Rectal smooth muscle tissue (tissue), 1 donor: ENCODE measurements around the gene ATAD3A.
"Not testable (repeated sequence)": the region's sequence is repeated elsewhere in the genome, so short reads cannot be mapped to it uniquely, and the experiment has no call there.

Experiments used
- H3K27ac ChIP-seq: one replicate; pipeline ENCODE4 v1.7.0; 2013; ENCODE audit warnings: low read depth, low read length, inconsistent platforms
- H3K27me3 ChIP-seq: one replicate; pipeline ENCODE4 v1.7.0; 2013; ENCODE audit warnings: low read length; ENCODE audit not compliant: control insufficient read depth, insufficient read depth
- H3K36me3 ChIP-seq: one replicate; pipeline ENCODE4 v1.7.0; 2013; ENCODE audit warnings: low read length; ENCODE audit not compliant: control insufficient read depth, insufficient read depth
- H3K4me1 ChIP-seq: one replicate; pipeline ENCODE4 v1.7.0; 2013; ENCODE audit warnings: low read length; ENCODE audit not compliant: control insufficient read depth, insufficient read depth
- H3K4me3 ChIP-seq: one replicate; pipeline ENCODE4 v1.7.0; 2013; ENCODE audit warnings: low read length
- H3K9ac ChIP-seq: one replicate; pipeline ENCODE4 v1.7.0; 2013; ENCODE audit warnings: low read length

Gene ATAD3A

DNA sequence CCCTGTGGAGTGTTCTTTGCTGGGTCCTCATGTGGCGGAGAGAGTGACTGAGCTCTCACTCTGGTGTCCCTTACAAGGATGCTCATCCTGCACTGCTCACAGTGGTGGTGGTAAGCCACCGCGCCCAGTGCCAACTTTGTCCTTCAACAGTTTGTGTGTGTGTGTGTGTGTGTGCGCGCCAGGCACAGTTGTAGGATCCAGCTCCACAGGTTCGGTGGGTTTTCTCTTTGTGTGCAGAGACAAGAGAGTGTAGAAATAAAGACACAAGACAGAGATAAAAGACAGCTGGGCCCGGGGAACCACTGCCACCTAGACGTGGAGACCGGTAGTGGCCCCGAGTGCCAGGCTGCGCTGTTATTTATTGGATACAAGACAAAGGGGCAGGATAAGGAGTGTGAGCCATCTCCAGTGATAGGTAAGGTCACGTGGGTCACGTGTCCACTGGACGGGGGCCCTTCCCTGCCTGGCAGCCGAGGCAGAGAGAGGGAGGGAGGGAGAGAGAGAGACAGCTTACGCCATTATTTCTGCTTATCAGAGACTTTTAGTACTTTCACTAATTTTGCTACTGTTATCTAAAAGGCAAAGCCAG, 7.1 kb upstream of the ATAD3A start:
- not testable (repeated sequence) for H3K4me1 ChIP-seq, H3K27me3 ChIP-seq, H3K36me3 ChIP-seq, H3K9ac ChIP-seq, H3K4me3 ChIP-seq
- H3K27ac ChIP-seq = peak overlapping the region; percentile 51

DNA sequence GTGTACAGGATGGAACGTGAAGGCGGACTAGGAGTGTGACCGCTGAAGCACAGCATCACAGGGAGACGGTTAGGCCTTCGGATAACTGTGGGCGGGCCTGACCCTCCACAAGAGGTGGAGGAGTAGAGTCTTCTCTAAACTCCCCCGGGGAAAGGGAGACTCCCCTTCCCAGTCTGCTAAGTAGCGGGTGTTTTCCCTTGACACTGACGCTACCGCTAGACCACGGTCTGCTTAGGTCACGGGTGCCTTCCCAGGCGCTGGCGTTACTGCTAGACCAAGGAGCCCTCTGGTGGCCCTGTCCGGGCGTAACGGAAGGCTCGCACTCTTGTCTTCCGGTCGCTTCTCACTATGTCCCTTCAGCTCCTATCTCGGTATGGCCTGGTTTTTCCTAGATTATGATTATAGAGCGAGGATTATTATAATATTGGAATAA, 6.6 kb upstream of the ATAD3A start:
- H3K9ac ChIP-seq, H3K4me1 ChIP-seq, H3K4me3 ChIP-seq, H3K36me3 ChIP-seq, H3K27me3 ChIP-seq: not testable (repeated sequence)
- peak overlapping the region; percentile 51 for H3K27ac ChIP-seq

GRCh38 chr1:1505801-1506200, 6.2 kb upstream of the ATAD3A start:
- H3K9ac ChIP-seq, H3K27me3 ChIP-seq, H3K4me1 ChIP-seq, H3K36me3 ChIP-seq, H3K4me3 ChIP-seq: not testable (repeated sequence)
- H3K27ac ChIP-seq = peak overlapping the region; percentile 51

DNA sequence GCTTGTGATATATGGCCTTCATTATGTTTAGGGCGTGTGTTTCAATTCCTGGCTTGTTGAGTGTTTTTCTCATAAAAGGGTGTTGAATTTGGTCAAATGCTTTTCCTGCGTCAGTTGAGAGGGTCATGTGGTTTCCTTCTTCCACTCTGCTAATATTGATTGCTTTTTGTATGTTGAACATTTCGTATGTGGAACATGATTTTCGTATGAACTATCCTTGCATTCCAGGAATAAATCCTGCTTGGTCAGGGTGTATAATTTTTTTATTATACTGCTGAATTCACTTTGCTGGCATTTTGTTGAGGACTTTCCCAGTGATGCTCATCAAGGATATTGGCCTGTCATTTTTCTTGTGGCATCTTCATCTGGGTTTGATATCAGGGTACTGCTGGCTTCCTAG, 4.7 kb upstream of the ATAD3A start:
- Histone ChIP-seq H3K9ac (no peak overlapping the region), H3K4me3 (no peak overlapping the region), H3K27me3 (no peaks in the 10 kb centered on the region), H3K4me1 (peaks cover 3% of the 10 kb centered on the region), H3K27ac (no peak overlapping the region), H3K36me3 (no peaks in the 10 kb centered on the region)

DNA sequence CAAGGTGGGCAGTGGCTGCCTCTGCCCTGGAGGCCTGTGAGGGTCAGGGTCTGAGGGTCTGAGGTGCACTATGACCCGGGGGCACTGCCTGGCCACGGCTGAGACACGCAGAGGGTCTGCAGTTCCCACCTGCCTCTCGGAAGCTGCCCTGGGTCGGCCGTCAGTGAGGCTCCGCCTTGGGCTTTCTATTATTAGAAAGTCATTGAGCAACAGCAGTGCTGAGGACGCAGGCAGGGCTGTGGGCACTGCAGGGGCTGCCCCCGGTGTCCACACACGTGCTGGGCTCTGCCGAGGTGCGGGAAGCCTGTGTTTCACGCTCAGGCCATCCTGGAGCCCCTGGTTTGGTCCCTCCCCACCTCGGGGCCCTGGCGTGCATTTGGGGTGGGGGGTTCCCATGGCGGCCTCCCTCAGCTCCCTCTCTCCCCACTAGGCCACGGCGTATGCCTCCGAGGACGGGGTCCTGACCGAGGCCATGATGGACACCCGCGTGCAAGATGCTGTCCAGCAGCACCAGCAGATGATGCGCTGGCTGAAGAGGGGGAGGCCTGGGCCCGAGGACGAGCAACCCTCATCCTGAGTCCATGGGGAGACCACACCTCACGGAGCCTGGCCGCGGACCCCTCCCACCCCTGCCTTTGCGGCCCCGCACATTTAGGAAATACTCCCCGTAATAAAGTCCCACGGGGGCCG, 3.0 kb upstream of the ATAD3A start:
- H3K4me3 ChIP-seq, H3K27ac ChIP-seq, H3K4me1 ChIP-seq, H3K9ac ChIP-seq, H3K36me3 ChIP-seq, H3K27me3 ChIP-seq: not testable (repeated sequence)

- not testable (repeated sequence) for H3K4me3 ChIP-seq, H3K4me1 ChIP-seq, H3K27me3 ChIP-seq, H3K9ac ChIP-seq, H3K27ac ChIP-seq, H3K36me3 ChIP-seq
Observed at GRCh38 chr1:1509465-1509850, 2.5 kb upstream of the ATAD3A start.

DNA sequence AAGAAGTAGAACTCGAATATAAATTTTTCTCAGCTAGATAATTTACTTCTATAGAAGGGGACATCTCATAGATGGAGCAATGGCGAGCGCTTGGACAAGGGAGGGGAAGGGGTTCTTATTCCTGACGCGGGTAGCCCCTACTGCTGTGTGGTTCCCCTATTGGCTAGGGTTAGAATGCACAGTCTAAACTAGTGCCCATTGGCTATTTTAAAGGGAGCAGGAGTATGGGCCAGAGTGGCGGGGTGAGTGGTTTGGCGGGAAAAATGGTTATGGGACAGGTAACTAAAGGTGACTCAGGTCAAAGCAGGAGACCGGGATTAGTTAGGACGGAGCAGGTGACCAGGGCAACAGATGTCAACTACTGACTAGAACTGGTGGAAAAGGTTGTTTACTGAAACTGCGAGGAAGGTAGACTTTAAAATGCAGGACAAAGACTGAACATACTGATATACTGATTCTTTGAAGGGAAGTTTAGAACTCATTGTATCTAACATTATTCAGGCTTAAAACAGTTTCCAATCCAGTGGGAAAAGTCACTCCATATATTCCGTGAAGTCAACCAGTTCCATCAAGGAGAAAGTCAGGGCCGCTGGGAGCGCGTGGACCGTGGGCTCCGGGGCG, 940 bp upstream of the ATAD3A start:
- H3K9ac ChIP-seq = peak overlapping the region; percentile 36
- peak overlapping the region; percentile 86 for H3K4me3 ChIP-seq
- no peaks in the 10 kb centered on the region for H3K27me3 ChIP-seq
- H3K27ac ChIP-seq = peak overlapping the region; percentile 94
- H3K36me3 ChIP-seq = no peaks in the 10 kb centered on the region
- peaks cover 3% of the 10 kb centered on the region for H3K4me1 ChIP-seq

DNA sequence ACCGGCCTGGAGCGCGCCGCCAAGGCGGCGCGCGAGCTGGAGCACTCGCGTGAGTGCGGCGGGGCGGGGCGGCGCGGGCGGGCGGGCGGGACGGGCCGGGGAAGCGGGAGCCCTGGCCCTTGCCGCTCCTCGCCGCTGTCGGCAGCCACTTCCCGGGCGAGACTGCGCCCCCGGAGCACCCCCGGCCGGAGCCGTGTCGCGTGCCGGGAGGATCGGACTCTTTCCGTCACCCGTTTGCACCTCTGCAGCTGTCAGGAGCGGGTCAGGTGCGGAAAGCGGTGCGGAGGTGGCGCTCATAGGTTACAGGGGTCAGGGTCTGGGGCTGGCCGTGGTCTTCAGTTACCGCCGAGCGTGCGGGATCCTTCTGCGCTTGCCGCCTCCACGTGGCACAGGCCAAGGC, 463 bp downstream of the ATAD3A start:
- H3K4me3 ChIP-seq = peak overlapping the region; percentile 54
- not testable (repeated sequence) for H3K4me1 ChIP-seq, H3K27ac ChIP-seq, H3K9ac ChIP-seq, H3K27me3 ChIP-seq, H3K36me3 ChIP-seq

DNA sequence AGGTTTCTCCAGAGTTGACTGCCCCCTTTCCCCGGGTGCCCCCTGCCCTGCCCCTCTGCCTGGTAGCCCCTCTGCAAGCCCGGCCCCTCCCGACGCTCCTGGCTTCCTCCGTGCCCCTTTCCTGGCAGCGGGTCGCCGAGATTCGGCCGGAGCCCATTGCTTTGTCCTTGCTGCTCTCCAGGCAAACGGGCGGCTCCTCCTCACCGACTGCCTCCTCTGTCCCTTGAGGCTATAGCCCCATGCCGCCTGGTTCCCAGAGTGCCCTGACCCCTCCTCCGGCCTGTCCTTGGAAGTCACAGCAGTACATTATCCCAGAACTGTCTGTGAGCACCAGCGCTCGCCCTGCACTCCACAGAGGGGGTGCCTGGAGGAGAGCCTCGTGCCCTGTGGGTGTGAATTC, 1.7 kb downstream of the ATAD3A start:
- H3K4me3 ChIP-seq, H3K9ac ChIP-seq, H3K27me3 ChIP-seq, H3K27ac ChIP-seq, H3K4me1 ChIP-seq, H3K36me3 ChIP-seq: not testable (repeated sequence)

DNA sequence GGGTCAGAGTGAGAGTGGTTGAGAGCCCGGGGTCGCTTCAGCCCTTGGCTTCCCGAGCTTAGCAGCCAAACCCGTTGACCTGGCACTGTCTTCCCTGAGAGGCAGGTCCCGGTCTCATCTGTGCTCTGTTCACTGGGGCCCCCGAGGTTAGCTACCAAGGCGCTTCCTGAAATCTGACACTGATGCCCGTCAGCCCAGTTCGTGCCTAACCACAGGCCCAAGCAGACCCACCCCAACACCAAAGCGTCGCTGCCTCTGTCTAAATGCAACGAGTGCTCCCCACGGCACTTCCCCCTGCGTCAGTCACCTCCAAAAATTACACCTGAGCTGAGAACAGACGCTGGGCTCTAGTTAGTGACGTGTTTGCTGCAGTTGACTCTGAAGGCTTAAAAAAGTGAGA, 2.4 kb downstream of the ATAD3A start:
- H3K9ac ChIP-seq, H3K36me3 ChIP-seq, H3K4me3 ChIP-seq, H3K4me1 ChIP-seq, H3K27me3 ChIP-seq, H3K27ac ChIP-seq: not testable (repeated sequence)

DNA sequence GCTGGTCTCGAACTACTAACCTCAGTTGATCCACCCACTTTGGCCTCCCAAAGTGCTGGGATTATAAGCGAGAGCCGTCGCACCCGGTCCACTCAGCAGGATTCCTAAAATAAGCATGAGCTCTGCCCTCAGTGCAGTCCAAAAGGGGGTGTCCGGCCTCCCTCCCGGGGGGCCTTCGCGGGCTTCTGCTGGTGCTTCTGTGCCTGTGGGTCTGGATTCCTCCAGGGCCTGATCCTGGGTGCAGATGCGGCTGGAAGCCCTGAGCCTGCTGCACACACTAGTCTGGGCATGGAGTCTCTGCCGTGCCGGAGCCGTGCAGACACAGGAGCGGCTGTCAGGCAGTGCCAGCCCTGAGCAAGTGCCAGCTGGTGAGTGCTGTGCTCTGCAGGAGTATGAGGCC, 5.0 kb downstream of the ATAD3A start:
- not testable (repeated sequence) for H3K27ac ChIP-seq, H3K36me3 ChIP-seq, H3K27me3 ChIP-seq, H3K4me1 ChIP-seq, H3K4me3 ChIP-seq, H3K9ac ChIP-seq

DNA sequence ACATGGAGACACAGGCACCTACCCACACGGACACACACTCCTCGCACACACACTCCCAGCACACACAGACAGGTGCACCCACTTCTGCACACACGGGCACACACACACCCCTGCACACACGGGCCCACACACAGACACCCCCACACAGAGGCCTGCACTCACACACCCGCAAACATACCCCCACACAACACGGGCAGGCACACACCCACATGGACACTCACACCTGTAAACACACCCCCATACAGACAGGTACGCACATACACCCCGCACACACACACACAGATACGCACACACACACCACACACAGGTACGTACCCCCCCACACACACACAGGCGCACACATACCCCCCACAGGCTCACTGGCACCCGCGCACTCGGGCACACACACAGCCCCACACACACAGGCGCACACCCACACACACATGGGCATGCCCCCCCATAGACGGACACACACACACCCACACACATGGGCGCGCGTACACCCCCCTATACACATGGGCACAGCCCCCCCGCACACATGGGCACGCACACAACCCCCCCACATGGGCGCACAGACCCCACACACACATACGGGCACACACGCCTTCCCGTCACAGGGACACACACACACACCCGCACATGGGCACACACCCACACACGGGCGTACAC, 6.1 kb downstream of the ATAD3A start:
- H3K36me3 ChIP-seq = peaks cover 6% of the 10 kb centered on the region

DNA sequence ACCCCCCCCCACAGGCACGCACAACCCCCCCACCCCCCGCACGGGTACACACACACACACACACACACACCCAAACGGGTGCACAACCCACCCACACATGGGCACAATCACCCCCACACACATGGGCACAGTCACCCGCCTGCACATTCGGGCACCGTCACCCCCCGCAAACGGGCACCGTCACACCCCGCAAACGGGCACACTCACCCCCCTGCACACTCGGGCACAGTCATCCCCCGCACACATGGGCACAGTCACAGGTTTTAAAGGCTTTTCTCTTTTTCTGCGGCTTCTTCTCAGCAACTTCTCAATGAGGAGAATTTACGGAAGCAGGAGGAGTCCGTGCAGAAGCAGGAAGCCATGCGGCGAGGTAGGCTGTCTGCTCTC, 6.7 kb downstream of the ATAD3A start:
- H3K9ac ChIP-seq, H3K4me3 ChIP-seq, H3K27me3 ChIP-seq, H3K36me3 ChIP-seq, H3K4me1 ChIP-seq, H3K27ac ChIP-seq: not testable (repeated sequence)

More for the DNA sequence above, 6.1 kb downstream of the ATAD3A start:
- no peak overlapping the region for H3K27ac ChIP-seq
- no peaks in the 10 kb centered on the region for H3K27me3 ChIP-seq
- H3K9ac ChIP-seq = no peak overlapping the region
- no peak overlapping the region for H3K4me3 ChIP-seq
- H3K4me1 ChIP-seq = no peaks in the 10 kb centered on the region
